HG03060 (cell line): ENCODE data around the gene IL15.
"Not testable (repeated sequence)": the region's sequence is repeated elsewhere in the genome, so short reads cannot be mapped to it uniquely, and the experiment has no call there.

Source experiments
- ATAC-seq: cut with Tn5 transposase; IDR thresholded peaks from one replicate; pipeline ENCODE4 v1.9.1; 2021; ENCODE audit warnings: low read depth, moderate number of reproducible peaks; ENCODE audit not compliant: unreplicated experiment

The IL15 gene

DNA sequence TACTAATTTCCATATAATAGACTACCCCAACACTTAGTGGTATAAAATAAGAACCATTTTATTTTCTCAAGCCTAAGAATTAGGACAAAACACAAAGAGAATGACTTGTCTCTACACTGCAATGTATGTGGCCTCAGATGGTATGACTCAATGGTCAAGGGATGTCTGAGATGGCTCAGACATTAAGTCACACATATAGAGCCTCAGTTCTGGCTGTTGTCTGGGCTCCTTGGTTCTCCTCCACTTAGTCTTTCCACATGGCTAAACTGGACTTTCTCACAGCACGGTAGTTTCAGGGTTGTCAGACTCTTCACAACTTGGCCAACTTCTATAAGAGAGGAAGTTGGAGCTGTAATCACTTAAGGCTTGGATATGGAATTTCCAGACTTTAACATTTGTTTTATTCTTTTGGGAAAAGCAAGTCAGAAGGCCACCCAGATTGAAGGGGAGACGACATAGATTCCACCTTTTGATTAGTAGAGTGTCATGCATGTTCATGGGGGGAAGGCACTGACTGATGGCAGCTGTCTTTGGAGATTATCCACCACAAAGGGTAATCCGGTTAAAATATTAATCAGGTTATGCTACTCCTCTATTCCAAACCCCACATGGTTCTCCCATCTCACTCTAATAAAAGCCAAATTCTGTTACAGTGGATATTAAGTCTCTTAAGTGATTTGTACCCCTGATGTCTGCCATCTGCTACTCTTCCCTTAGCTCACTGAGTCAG, 9.4 kb downstream of the IL15 start:
- no peak for ATAC-seq

- no peak for ATAC-seq
These were observed 10.6 kb downstream of the IL15 start for GRCh38 chr4:141646969-141647368.

- no peak for ATAC-seq
These were observed 11.6 kb downstream of the IL15 start for GRCh38 chr4:141647966-141648365.

DNA sequence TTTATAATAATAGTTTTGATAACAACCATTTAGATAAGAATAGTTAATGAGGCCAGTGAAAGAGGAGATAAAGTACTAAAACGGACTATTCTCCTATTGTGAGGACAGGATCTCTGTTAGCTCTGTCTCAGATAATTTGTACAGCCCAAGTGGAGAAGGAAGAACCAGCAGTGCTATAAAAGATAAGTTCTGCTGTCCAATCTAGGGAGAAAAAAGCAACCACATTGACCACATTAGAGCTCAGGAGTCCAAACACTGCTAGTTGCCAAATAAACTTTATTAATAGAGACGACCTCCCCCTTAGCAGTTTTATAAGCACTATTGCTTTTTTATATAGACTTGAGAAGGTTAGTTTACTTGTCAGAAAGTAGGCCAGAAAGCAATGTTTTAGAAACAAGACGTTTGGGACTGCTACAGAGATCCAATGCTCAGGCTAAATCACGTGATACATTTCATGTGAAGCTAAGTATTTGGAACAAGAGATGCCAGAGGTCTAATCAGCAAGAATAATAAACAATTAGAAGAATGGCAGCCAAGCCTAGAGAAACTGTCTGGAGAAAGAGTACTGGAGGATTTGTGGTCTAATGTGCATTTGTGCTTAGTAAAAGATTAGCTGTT, 15.9 kb downstream of the IL15 start:
- no peak for ATAC-seq

DNA sequence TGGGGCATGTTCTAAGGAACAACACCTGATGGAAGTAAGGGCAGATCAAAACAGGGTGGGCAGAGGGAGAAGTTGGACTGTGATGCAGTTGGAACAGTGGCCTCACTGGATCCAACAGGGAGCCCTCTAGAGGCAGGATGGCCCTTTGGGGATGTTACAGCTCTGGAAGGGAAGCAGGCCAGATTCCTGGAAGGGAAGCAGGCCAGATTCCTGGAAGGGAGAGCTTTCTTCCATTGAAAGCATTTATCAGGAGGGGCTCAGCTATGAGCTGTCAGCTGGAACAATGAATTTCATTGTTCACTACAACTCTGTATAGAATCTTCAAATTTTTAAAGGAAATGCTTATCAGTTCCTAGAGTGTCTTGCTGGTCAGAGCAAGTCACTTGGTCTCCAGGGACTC, 17.7 kb downstream of the IL15 start:
- ATAC-seq, result no peak

DNA sequence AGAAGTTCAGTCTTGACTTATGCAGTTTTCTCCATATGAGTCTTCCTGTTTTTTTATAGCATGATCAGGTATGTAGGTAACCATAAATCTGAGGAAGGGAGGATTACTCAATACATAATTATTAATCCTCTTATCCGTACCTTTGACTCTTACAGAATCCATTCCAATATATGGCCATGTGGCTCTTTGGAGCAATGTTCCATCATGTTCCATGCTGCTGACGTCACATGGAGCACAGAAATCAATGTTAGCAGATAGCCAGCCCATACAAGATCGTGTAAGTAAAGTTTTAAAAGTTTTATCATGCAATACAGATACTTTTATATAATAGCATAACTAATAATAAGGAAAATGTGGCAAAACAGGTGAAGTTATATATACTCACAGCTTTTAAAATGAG, 19.6 kb downstream of the IL15 start:
- no peak for ATAC-seq

GRCh38 chr4:141657550-141658250, 21.3 kb downstream of the IL15 start:
- ATAC-seq, result no peak

GRCh38 chr4:141658309-141658708, 21.9 kb downstream of the IL15 start:
- no peak for ATAC-seq

DNA sequence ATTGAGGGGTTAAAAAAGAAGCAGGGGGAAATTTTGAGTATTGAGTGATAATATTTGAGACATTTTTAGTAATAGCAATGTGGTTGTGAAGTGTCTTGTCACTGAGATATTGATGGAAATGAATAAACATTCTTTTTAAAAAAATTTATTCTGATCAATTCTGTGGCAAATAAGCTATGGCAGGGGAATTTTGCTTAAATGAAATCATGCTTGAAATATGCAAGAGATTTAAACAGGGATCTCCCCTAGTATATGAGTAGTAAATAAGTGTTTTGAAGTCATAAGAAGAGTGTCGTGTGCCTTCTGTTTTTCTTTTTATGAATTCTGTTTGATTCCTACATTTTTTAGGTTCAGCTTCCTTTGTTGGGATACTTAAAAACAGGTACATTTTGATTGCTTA, 23.2 kb downstream of the IL15 start:
- no peak for ATAC-seq

DNA sequence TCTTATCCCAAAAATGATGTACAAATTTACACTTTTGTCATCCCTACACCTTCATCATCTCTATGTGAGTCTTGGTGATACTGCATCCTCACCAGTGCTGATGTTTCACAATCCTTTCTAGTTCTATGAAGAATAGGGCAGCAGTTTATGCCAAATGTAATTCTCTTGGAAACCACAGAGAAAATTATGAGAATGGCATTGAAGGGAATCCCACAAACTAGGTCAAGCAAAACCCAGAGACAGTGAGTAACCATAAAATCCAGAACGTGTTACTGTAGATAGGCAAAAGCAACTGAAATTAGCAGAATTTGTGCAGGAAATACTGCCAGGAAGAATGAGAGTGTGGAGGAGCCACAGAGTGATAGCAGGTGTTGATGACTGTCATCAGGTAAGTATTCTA, 24.5 kb downstream of the IL15 start:
- ATAC-seq, result no peak

DNA sequence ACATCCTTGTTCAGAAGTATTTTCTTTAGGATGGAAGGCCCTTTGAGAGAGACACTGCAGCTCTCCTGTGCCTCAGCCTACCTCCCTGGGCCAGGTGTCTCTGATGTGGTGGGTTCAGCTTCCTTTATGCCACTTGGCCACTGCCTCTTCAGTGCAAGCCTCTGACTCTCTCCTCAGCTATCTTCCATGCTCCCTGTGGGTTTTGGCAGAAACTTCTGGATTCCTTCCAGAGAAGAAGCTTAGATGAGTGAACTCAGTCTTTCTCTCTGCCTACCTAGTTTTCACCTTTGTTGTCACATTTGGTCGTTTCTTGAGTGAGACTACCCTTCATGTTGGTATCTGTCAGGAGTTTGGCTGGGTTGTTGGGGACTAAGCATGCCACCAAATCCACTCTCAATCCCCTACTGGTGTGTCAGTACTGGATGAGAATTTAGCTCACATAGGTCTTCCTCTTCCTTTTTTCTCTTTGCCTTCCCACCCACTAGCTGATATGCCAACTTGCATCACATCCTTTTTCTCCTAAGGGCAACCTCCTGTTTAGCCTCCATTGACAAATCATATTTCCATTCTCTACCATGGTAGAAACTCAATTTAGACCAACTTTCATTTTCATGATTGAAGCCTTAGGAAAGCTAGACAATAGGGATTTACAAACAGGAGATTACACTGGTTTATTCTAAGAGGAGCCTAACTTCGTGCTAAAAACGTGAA, 32.0 kb downstream of the IL15 start:
- ATAC-seq, result no peak

DNA sequence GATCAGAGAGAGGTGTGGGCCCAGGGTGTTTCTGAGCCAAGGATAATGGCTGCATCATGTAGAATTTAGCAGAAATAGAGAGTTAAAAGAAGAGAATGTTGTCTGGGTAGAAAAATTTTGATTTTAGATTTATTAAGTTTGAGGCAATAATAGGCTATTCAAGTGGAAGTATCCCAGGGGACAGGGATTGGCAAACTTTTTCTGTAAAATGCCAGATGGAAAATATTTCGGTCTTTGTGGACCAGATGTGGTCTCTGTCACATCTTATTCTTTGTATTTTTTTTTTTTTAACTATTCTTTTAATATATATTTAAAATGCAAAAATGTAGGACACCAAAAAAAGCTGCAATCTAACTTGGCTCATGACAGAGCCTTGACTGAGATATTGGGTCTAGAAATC, 33.1 kb downstream of the IL15 start:
- no peak for ATAC-seq

GRCh38 chr4:141675384-141675783, 39.0 kb downstream of the IL15 start:
- ATAC-seq, result no peak

DNA sequence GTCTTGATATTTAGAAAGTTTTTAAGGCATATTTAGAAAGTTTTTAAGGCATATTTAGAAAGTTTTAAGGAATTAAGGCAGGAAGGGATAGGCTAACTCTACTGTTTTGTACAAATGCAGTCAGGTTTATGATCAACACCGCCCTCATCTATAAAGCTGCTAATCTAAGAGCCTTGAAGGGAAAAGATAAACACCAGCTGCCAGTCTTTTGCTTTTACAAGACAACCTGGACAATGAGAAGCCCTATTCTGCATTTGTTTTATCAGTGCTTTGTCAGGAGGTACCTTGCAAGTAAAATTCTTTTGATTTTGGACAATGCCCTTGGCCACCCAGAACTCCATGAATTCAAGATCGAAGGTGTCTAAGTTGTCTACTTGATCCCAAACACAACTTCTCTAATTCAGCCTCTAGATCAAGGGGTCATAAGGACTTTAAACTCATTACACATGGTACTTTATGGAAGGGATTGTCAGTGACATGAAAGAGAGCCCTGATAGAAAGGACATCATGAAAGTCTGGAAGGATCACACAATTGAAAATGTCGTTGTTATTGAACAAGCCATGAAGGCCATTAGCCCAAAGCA, 39.8 kb downstream of the IL15 start:
- ATAC-seq, result no peak

DNA sequence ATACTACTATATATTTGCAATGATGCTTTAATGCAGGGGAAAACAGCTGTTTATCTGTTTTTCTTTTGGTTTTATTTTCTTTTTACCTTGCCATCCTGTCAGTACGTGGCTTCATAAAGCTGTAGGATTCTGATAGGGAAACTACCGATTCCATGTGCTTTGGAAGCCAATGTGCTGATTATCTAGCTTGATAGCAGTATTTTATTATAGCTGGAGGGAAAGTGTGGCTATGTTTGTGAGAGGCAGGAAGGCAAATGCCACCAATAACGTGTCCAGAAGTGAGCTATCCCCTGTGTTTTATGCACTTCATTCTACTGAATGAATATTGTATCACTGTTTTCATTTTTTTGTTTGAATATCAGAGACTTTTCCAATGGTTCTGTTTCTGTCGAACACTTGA, 43.7 kb downstream of the IL15 start:
- ATAC-seq, result no peak

DNA sequence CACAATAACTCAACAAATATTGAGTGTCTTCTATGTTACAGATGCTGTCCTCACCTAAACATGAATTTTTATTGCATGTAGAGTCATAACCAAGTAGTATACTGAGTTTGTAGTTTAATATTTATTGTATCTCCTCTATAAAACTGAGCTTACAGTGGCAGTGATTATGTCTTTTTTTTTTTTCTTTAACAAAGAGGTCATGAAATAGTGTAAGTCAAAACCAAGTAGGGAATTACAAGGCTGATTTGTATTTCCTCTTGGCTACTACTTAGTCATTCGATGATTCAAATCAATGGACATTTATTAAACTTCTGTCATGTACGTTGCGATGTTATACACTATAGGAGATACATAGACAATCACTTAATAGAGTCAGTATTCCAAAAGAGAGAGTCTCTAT, 48.4 kb downstream of the IL15 start:
- no peak for ATAC-seq

- ATAC-seq, result no peak
These were observed 49.9 kb downstream of the IL15 start for GRCh38 chr4:141686146-141686775.

DNA sequence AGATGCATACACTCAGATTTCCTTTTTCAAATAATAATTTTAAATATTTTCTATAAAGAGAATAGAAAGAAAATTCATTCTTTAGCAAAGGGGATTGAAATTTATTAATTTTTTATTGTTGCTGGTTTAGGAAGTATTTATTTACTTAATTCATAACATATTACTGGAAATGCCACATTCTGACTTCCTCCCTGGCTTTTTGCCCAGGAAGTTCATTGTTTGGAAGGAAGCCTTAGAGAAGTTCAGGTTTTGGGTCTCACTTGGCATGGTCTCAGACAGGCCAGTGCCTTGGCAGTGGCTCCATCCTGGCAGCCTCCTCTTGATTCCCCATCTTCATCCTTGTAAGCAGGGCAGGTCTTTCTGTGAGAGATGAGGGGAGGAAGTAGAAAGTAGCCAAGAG, 50.5 kb downstream of the IL15 start:
- no peak for ATAC-seq

- ATAC-seq, result not testable (repeated sequence)
These were observed 53.4 kb downstream of the IL15 start for GRCh38 chr4:141689726-141690296.

GRCh38 chr4:141691247-141691646, 54.9 kb downstream of the IL15 start:
- not testable (repeated sequence) for ATAC-seq
